Left renal cortex interstitium (tissue), 4 donors: ENCODE measurements around the gene OLIG3. TPM values are rescaled to one million over a fixed set of nuclear protein-coding genes. Genes with fewer than 3 reads are reported as not detected.

ENCODE experiments used
- DNase-seq, 4 donors: peaks; one replicate each; pipeline ENCODE4 v3.0.0-alpha.2; 2013; ENCODE audit warnings: low read depth in 4 of 4, low spot score in 2 of 4, missing footprints in 1 of 4
- polyA plus RNA-seq, 4 donors: library from polyadenylated mRNA; unstranded; fragments of 120-200 nt; gene quantifications; one replicate each; pipeline ENCODE4 v1.2.1, GENCODE V29; 2013; ENCODE audit not compliant: insufficient read length in 4 of 4

The OLIG3 gene
- polyA plus RNA-seq, 4 donors: not detected

GRCh38 chr6:137473598-137473997, 20.6 kb downstream of the OLIG3 start:
- no peak for DNase-seq

- DNase-seq: no peak
Measured at GRCh38 chr6:137472641-137473137, 21.5 kb downstream of the OLIG3 start.

GRCh38 chr6:137471986-137472385, 22.2 kb downstream of the OLIG3 start:
- no peak for DNase-seq

- DNase-seq: no peak
Measured at GRCh38 chr6:137471497-137471896, 22.7 kb downstream of the OLIG3 start.

GRCh38 chr6:137467211-137467610, 27.0 kb downstream of the OLIG3 start:
- DNase-seq: no peak

- DNase-seq: no peak
Measured at GRCh38 chr6:137465378-137466009, 28.7 kb downstream of the OLIG3 start.

GRCh38 chr6:137452333-137452894, 41.8 kb downstream of the OLIG3 start:
- DNase-seq: no peak

GRCh38 chr6:137443901-137444300, 50.3 kb downstream of the OLIG3 start:
- no peak for DNase-seq
